ENCODE results near the gene SDR42E1.
"Not testable (repeated sequence)": the region's sequence is repeated elsewhere in the genome, so short reads cannot be mapped to it uniquely, and the experiment has no call there.

Gene SDR42E1

GRCh38 chr16:82002831-82003230 lies 8.4 kb downstream of the SDR42E1 start:
- no peak for DNase-seq

DNA sequence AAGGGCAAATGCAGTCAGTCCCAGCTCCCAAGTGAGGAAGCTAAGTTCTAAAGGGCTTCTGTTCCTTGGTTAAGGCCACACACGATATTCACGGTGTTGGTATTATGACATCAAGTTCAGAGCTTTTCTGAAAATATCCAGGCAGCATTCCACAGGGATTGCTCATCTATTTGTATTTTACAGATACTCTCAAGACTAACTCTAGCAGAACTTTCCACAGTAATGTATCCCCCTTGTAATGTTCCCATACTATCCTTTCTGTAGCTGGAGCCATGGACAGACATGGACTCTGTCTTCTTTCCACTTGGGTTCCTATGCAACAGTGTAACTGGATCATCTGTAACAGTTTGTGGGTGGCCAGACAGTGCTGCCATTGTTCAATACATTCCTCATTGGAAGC lies 13.5 kb downstream of the SDR42E1 start:
- DNase-seq, result no peak

GRCh38 chr16:81996664-81997509 lies 14.4 kb downstream of the SDR42E1 start:
- no peak for DNase-seq

DNA sequence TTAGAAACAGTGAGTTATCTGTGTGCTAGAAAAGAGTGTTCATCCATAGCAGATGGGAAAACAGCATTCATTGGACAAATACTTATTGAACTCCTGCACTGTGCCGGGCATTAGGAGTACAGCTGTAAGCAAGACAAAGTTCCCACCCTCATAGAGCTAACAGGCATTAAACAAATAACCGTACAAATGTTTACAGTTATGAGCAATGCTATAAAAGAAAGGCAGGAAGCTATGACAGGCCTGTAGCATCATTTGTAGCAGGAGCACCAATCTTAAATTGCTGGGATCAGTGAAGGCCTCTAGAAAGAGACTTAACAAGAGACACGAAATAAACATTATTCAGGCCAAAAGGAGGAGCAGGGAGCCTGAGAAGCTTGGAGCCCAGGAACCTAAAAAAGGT lies 15.6 kb downstream of the SDR42E1 start:
- DNase-seq, result no peak

DNA sequence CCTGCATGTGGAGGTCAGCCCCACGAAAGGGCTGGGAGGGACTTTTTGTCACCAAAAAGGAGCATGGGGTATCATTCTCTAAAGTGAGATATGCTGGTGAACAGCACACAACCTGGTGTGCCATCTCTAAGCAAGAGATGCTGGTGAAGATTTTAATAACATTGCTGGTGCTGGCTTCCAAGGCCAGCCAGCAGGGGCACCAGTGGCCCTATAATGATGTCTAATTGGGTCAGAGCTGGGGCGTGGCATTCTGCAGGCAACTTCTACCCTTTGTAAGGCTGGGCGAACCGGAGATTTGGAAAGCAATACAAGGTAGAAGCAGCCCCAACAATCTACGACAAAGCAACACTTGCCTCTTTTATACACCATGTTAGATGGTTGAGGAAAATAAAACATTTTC lies 16.8 kb downstream of the SDR42E1 start:
- DNase-seq, result no peak

GRCh38 chr16:81992859-81993258 lies 18.4 kb downstream of the SDR42E1 start:
- no peak for DNase-seq

- DNase-seq, result no peak
Measured at GRCh38 chr16:81987706-81988105, 23.6 kb downstream of the SDR42E1 start.

- no peak for DNase-seq
Measured at GRCh38 chr16:81987121-81987520, 24.1 kb downstream of the SDR42E1 start.

DNA sequence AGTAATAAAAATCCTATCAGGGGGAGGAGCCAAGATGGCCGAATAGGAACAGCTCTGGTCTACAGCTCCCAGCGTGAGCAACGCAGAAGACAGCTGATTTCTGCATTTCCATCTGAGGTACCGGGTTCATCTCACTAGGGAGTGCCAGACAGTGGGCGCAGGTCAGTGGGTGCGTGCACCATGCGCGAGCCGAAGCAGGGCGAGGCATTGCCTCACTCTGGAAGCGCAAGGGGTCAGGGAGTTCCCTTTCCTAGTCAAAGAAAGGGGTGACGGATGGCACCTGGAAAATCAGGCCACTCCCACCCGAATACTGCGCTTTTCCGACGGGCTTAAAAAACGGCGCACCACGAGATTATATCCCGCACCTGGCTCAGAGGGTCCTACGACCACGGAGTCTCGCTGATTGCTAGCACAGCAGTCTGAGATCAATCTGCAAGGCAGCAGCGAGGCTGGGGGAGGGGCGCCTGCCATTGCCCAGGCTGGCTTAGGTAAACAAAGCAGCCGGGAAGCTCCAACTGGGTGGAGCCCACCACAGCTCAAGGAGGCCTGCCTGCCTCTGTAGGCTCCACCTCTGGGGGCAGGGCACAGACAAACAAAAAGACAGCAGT lies 33.8 kb downstream of the SDR42E1 start:
- DNase-seq, result not testable (repeated sequence)

- DNase-seq, result no peak
Measured at GRCh38 chr16:81975637-81976036, 35.6 kb downstream of the SDR42E1 start.

DNA sequence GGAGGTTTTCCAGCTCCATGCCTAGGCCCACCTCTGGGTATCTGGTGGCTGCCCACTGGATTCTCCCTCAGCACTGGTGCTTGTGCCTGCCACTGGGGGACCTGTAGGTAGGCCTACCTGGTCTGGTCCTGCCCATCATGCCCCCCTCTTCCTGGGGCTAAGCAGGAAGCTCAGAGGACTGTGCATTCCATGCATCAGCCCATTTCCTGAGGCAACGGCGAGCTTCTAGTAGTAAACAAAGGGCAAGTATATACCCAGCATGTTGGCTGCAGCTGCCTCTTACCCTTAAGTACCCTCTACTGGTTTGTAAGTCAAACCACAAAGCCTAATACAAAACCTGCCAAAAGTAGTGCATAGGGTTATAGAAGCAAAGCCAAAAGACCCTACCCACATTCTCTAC lies 37.5 kb downstream of the SDR42E1 start:
- DNase-seq, result no peak

DNA sequence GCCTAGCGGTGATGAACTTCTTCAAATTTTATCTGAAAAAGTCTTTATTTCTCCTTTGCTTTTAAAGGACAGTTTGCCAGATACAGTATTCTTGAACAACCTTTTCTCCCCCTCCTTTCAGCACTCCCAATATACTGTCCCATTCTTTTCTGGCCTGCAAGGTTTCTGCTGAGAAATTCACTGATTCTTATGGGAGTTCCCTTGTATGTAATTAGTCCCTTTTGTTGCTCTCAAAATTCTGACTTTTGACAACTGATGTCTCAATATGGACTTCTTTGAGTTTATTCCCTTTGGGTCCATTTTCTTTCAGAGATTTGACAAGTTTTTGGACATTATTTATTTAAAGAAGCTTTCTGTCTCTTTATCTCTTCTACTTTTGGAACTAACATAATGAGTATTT lies 39.4 kb downstream of the SDR42E1 start:
- DNase-seq, result no peak

- DNase-seq, result no peak
Measured at GRCh38 chr16:81967358-81967757, 43.9 kb downstream of the SDR42E1 start.

GRCh38 chr16:81964808-81965207 lies 46.5 kb downstream of the SDR42E1 start:
- no peak for DNase-seq

GRCh38 chr16:81956213-81956948 lies 54.9 kb downstream of the SDR42E1 start:
- no peak for DNase-seq

- no peak for DNase-seq
Measured at GRCh38 chr16:81951564-81951963, 59.7 kb downstream of the SDR42E1 start.

DNA sequence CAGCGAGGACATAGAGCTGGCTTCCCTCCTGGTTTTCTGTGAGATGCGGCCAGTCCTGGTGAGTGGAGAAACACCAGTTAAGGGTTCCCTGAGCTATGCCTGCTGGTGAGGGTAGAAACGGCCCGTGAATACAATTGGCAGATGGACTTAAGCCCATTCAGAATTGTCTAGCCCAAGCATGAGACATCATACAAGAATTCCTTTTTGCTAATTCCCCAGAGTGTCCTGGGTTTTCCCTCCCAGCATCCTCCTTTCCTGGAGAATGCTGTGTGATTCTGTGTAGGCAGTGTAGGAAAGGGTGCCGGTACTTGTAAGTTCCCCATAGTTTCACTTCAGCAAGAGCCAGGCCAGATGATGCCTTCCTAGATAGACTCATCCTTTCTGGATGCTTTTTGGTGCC lies 65.1 kb downstream of the SDR42E1 start:
- DNase-seq, result no peak

DNA sequence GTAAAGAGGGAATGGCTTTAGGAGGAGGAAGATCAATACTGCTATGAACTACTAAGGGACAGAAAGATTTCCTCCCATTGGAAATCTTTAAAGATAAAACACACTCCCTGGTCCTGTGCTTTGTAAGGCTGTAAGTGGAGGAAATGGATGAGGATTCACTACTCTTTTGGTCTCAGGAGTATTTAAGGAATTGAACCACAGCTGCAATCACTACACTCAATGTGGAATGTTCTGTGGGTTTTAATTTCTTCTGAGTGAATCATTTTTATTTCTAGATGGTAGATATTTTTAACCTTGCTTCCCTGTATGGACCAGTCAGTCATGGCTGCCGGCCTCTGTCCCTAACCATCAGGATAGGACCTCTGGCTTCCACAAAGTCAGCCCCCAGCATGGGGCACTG lies 65.6 kb downstream of the SDR42E1 start:
- no peak for DNase-seq

GRCh38 chr16:81942007-81942601 lies 69.2 kb downstream of the SDR42E1 start:
- DNase-seq, result no peak

GRCh38 chr16:81940781-81941560 lies 70.3 kb downstream of the SDR42E1 start:
- DNase-seq, result no peak

DNA sequence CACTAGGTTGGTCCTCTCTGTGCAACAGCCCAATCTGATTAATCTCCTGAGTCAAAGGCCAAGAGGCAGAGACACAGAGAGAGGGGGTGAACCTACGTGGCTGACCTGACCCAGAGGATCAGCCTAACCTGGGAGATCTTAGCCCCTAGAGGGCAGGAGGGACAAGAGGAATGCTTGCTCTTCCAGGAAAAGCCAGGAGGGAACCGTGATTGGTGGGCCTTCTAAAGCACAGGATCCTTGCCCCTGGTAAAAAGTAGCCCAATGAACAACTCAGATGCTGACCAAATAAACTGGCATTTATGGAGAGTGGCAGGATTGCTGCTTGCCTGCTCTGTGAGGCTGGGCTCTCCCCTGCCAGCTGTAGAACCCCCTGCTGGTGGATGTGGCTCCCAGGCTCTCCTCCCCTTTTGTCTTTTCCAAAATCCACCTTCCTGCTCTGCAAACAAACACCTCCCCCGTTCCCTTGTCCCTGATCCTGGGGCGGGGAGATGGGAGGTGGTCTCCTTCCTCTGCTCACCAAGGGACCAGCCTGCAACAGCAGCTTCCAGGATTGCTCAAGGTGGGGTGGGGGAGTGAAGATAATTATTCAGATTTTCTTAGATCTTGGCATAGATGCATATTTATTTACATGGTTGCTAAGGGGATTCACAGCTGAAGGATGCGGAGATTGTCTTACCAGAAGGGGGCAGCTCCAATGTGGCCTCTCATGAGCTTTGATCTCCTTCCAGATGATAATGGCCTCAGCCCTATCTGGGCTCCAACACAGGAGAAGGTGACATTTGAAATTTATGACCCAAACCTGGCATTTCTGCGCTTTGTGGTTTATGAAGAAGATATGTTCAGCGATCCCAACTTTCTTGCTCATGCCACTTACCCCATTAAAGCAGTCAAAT lies 71.9 kb downstream of the SDR42E1 start:
- no peak for DNase-seq

Measured in KG1 (cell line).